Activated CD4-positive, alpha-beta T cell treated with anti-CD3 and anti-CD28 coated beads for 36 hours (primary cell): Measurements from ENCODE around the gene IL18BP. TPM values are rescaled to one million over a fixed set of nuclear protein-coding genes. Genes with fewer than 3 reads are reported as not detected.

Experiments
- ATAC-seq: fragments of 200-7000 bp; cut with Tn5 transposase; one replicate; pipeline ENCODE4 v1.10.0; 2021; ENCODE audit warnings: mild to moderate bottlenecking, moderate library complexity
- CTCF ChIA-PET: fragments of 350-600 bp; sonication (Branson Sonifier 250); formaldehyde crosslinking; loops from one replicate; lab custom pipeline; 2021; ENCODE audit warnings: antibody characterized with exemption; lab: Charles Lee
- POLR2A ChIA-PET: fragments of 350-600 bp; sonication (Branson Sonifier 250); formaldehyde crosslinking; loops from one replicate; lab custom pipeline; 2021; ENCODE audit warnings: antibody characterized with exemption, inconsistent platforms; lab: Charles Lee
- DNase-seq: peaks from one replicate; pipeline ENCODE4 v3.0.0-alpha.2; 2020
- H3K27ac Mint-ChIP-seq: one replicate; pipeline ENCODE4 v1.8.0; 2021; ENCODE audit warnings: mixed read lengths
- H3K27me3 Mint-ChIP-seq: one replicate; pipeline ENCODE4 v1.8.0; 2021; ENCODE audit warnings: mixed read lengths
- H3K36me3 Mint-ChIP-seq: one replicate; pipeline ENCODE4 v1.8.0; 2021; ENCODE audit warnings: low read depth, mixed read lengths
- H3K4me1 Mint-ChIP-seq: one replicate; pipeline ENCODE4 v1.8.0; 2021; ENCODE audit warnings: mixed read lengths
- H3K4me3 Mint-ChIP-seq: one replicate; pipeline ENCODE4 v1.8.0; 2021; ENCODE audit warnings: mild to moderate bottlenecking, moderate library complexity, mixed read lengths
- H3K9me3 Mint-ChIP-seq: one replicate; pipeline ENCODE4 v1.8.0; 2021; ENCODE audit warnings: low read depth, mixed read lengths
- intact Hi-C, 2 experiments: fragments of 100-400 bp; cut with DNase I in 1 of 2; cut with micrococcal nuclease in 1 of 2; formaldehyde crosslinking; loops; one replicate each; pipeline versions ENCODE4 v1.14.2 to v1.15.1; 2022 to 2024; cut with DNase I, micrococcal nuclease
- total RNA-seq, 2 experiments: library from RNA; stranded (reverse); gene quantifications; one replicate each; pipeline ENCODE4 v1.2.3, GENCODE V29; 2021

The IL18BP gene
- total RNA-seq, 2 experiments from 2014 or later, result 8.4 to 10.2 TPM

DNA sequence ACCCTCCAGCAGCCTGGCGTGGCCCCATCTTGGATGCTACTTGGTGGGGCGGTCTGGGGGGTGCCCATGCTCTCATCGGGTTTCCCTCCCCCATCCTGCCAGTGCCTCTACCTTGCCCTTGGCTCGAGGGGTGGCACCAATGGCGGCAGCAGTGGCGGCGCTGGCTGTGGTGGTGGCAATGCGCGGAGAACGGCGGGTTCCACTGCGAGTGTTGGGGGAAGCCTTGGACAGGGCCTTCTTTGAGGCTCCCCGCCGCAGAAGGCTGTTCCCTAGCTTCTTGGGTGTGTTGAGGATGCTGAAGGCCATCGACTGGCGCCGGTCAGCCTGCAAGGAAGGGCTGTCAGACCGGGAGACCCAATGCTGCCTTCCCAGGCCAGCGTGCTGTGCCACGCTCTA is 5.1 kb downstream of the IL18BP start:
- ATAC-seq, result no peak
- ChIA-PET CTCF (interaction anchor here (0.6 kb wide), 1 partner anchor 115 kb away, joined by 3 read pairs; no protein-coding TSS in a partner anchor), POLR2A (interaction anchor here (0.9 kb wide), 1 partner anchor 12 kb away, joined by 4 read pairs; no protein-coding TSS in a partner anchor)
- Mint-ChIP-seq H3K9me3 (no peaks in the 10 kb centered on the region), H3K27me3 (no peaks in the 10 kb centered on the region), H3K27ac (no peak overlapping the region), H3K4me3 (no peak overlapping the region), H3K36me3 (peaks cover 48% of the 10 kb centered on the region), H3K4me1 (peaks cover 12% of the 10 kb centered on the region)
- intact Hi-C loops, result no loop called here
- no peak for DNase-seq

DNA sequence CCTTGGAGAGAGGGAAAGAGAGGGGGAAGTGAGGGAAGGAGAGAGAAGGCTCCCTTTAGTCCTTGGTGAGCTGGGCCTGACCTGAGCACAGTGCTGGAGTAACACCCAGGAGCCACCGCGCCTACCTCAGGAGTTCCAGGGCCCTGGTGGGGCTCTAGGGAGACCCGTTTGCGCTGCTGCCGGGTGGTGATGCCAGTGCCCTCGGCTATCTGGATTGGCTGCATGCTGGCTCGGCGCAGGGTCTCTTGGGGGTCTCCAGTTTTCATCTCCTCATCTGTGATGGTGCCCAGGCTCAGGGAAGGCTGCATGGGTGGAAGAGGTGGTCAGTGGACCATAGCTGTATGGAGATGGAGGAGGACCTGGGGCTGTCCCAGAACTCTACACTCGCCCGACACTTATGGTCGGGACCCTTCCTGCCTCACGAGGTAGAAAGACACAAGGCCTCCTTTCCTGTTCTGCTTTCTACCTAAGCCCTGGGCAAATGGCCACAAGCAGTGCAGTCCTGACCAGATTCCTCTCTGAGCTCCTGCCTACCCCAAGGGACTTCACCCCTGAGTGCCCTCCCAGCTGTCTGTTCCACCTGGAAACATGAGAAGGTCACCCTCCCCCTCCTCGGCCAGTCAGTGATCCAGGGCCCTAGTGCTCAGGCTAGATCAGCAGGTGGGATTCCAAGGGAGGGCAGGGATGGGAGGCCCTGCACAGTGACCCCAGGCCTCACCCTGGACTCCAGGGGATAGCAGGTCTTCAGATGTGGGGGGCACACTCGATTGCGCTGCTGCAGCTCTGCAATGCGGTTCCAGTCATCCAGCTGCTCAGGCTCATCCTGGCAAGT is 6.0 kb downstream of the IL18BP start:
- Mint-ChIP-seq H3K4me3 (no peak overlapping the region), H3K9me3 (no peaks in the 10 kb centered on the region), H3K27ac (no peak overlapping the region), H3K4me1 (peaks cover 2% of the 10 kb centered on the region), H3K27me3 (no peaks in the 10 kb centered on the region), H3K36me3 (peaks cover 48% of the 10 kb centered on the region)
- ATAC-seq (no peak), DNase-seq (no peak)
- ChIA-PET POLR2A (no interaction called here), CTCF (interaction anchor here (0.6 to 0.8 kb wide), 3 partner anchors 28 to 136 kb away, joined by 3 to 4 read pairs (median 3); no protein-coding TSS in a partner anchor)
- intact Hi-C loops, result no loop called here

DNA sequence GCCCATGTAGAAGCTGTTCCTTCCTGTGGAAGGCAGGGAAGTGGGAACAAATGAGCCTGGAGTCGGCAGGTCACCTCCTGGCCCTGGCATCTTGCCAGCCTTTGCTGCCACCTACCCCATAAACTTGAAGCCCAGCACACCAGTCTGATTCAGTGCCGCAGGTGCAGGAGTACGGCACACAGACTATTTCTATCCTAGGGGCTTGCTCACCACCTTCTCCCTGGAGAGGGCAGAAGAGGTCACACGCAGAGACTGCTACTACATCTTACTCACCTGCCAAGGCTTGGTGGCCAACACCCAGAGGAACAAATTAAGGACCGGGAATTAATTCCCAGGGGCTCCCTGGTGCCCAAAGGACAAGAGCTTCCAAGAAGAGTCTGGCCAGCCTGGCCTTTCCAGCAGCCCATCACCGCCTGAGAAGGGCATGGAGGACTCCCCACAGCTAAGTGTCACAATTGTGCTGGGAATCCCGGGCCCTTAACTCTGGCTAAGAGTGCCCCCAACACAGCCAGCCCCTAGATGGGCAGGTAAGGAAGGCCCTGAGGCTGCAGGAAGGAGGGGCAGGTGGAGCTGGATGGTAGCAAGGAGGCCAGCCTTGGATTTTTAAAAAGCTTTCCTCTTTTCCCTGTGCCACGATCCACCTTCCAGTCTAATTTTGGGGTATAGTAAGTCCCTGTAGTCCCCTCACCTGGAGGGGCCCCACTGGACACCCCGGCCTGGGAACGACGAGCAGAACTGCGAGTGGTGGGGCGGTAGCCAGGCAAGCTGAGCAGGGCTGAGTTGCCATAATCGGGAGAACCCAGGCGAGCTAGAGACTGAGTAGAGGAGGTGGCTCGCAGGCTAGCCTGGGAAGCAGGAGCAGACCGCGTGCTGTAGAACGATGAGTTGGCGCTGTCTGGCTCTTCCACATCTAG is 6.9 kb downstream of the IL18BP start:
- Mint-ChIP-seq H3K4me3 (no peak overlapping the region), H3K4me1 (no peaks in the 10 kb centered on the region), H3K27me3 (no peaks in the 10 kb centered on the region), H3K9me3 (no peaks in the 10 kb centered on the region), H3K36me3 (peaks cover 51% of the 10 kb centered on the region), H3K27ac (no peak overlapping the region)
- intact Hi-C loops, result no loop called here
- CTCF ChIA-PET, result interaction anchor here (0.6 to 1.1 kb wide), 4 partner anchors 17 to 86 kb away, joined by 3 read pairs; no protein-coding TSS in a partner anchor
- POLR2A ChIA-PET, result no interaction called here
- no peak for DNase-seq
- no peak for ATAC-seq

DNA sequence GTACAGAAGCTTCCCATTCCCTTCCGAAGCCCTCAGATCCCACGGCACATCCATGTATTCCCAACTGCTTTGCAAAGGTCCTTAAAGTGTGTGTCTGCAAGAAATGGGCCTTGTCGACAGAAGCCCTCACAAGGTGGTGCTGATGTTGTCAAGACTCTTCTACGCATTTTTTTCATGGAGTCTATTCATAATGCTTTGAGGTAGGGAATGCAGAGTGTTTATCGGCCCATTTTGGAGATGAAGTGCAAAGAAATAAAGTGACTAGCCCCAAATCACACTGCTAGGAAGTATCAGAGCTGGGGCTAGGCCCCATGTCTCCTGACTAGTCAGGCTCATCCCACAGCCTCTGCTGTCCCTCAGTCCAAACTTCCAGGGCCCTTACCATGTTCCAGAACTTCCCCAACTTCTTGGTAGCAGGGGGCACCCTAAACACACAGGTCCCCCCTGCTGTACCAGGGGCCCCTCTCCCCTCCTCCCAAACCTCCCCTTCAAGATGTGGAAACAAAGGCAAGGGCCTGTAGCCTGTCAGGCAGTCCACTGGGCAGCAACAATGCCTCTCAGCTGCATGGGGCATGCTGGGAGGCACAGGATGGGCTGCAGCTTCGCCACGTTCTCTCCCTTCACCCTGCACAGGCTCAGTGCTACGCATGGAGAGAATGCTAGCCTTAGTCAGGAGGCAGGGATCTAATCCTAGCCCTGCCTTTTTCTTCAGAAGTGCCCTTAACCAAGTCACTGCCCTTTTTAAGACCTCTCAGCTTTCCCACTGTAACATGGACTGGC is 7.8 kb downstream of the IL18BP start:
- Mint-ChIP-seq H3K27me3 (no peaks in the 10 kb centered on the region), H3K9me3 (no peaks in the 10 kb centered on the region), H3K4me1 (no peaks in the 10 kb centered on the region), H3K4me3 (no peak overlapping the region), H3K27ac (peak overlapping the region; percentile 11), H3K36me3 (peaks cover 52% of the 10 kb centered on the region)
- no peak for DNase-seq
- intact Hi-C loops, result no loop called here
- ATAC-seq, result no peak
- POLR2A ChIA-PET, result no interaction called here
- CTCF ChIA-PET, result interaction anchor here (0.7 to 1.1 kb wide), 3 partner anchors 18 to 85 kb away, joined by 3 read pairs; no protein-coding TSS in a partner anchor

GRCh38 chr11:72007089-72007476 is 8.4 kb downstream of the IL18BP start:
- Mint-ChIP-seq H3K27me3 (no peaks in the 10 kb centered on the region), H3K27ac (no peak overlapping the region), H3K4me1 (no peaks in the 10 kb centered on the region), H3K9me3 (no peaks in the 10 kb centered on the region), H3K4me3 (no peak overlapping the region), H3K36me3 (peaks cover 56% of the 10 kb centered on the region)
- intact Hi-C loops, result no loop called here
- CTCF ChIA-PET, result interaction anchor here (1.1 kb wide), 1 partner anchor 137 kb away, joined by 3 read pairs; no protein-coding TSS in a partner anchor
- POLR2A ChIA-PET, result no interaction called here
- no peak for ATAC-seq
- DNase-seq, result no peak

- peaks cover 55% of the 10 kb centered on the region for H3K36me3 Mint-ChIP-seq
Observed at GRCh38 chr11:72007587-72007986, 8.9 kb downstream of the IL18BP start.

GRCh38 chr11:72008728-72009127 is 10.0 kb downstream of the IL18BP start:
- no peak for ATAC-seq
- DNase-seq, result no peak
- Mint-ChIP-seq H3K4me3 (no peak overlapping the region), H3K9me3 (no peaks in the 10 kb centered on the region), H3K36me3 (peaks cover 51% of the 10 kb centered on the region), H3K27ac (no peak overlapping the region), H3K4me1 (no peaks in the 10 kb centered on the region), H3K27me3 (no peaks in the 10 kb centered on the region)
- ChIA-PET POLR2A (no interaction called here), CTCF (interaction anchor here (1.1 kb wide), 1 partner anchor 16 kb away, joined by 3 read pairs; no protein-coding TSS in a partner anchor)
- intact Hi-C loops, result no loop called here

More at GRCh38 chr11:72007587-72007986, 8.9 kb downstream of the IL18BP start:
- no peaks in the 10 kb centered on the region for H3K9me3 Mint-ChIP-seq
- ATAC-seq, result no peak
- intact Hi-C loops, result no loop called here
- H3K4me1 Mint-ChIP-seq, result no peaks in the 10 kb centered on the region
- DNase-seq, result no peak
- H3K4me3 Mint-ChIP-seq, result no peak overlapping the region
- peak overlapping the region; percentile 7 for H3K27ac Mint-ChIP-seq
- ChIA-PET CTCF (interaction anchor here (1.1 kb wide), 3 partner anchors 17 to 137 kb away, joined by 3 to 4 read pairs (median 3); no protein-coding TSS in a partner anchor), POLR2A (no interaction called here)
- no peaks in the 10 kb centered on the region for H3K27me3 Mint-ChIP-seq

GRCh38 chr11:72009156-72009555 is 10.4 kb downstream of the IL18BP start:
- ChIA-PET POLR2A (no interaction called here), CTCF (interaction anchor here (0.8 kb wide), 1 partner anchor 405 kb away, joined by 4 read pairs; no protein-coding TSS in a partner anchor)
- Mint-ChIP-seq H3K4me1 (no peaks in the 10 kb centered on the region), H3K36me3 (peaks cover 51% of the 10 kb centered on the region), H3K27me3 (no peaks in the 10 kb centered on the region), H3K27ac (no peak overlapping the region), H3K9me3 (no peaks in the 10 kb centered on the region), H3K4me3 (no peak overlapping the region)
- intact Hi-C loops, result no loop called here
- ATAC-seq, result no peak
- no peak for DNase-seq

DNA sequence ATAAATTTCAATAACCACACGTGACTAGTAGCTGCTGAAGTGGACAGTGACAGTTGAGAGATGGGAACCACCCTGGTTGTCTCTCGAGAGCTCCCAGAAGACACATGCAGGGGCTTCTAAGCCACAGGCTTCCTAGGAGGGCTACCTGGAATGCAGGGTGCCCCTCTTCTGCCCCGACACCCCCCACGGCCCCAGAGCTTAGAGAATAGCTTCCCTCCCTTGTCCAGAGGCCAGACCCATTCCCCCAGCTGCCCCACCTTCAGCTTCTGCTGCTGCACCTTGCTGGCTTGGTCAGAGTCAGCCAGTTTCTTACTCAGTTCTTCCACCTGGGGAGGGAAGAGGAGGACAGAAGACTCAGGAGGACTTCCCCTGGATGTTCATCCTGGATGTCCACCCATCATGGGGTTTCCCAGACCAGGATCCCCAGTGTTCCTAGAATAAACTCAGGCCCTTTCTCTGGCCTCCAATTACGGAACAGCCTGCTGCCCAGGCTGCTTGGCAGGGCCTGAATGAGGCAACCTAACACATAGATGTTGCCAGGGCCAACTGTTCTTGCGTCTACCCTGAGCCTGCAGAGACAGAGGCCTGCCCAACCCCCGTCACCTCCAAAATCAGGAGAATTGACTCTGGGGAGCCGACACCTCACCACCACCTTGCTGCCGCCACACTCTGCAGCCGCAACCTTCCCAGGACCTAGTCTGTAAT is 12.0 kb downstream of the IL18BP start:
- ChIA-PET POLR2A (no interaction called here), CTCF (no interaction called here)
- no peak overlapping the region for H3K4me3 Mint-ChIP-seq
- no peaks in the 10 kb centered on the region for H3K4me1 Mint-ChIP-seq
- H3K36me3 Mint-ChIP-seq, result peaks cover 64% of the 10 kb centered on the region
- ATAC-seq, result no peak
- DNase-seq, result no peak
- intact Hi-C loops, result no loop called here
- H3K9me3 Mint-ChIP-seq, result no peaks in the 10 kb centered on the region
- H3K27ac Mint-ChIP-seq, result peak overlapping the region; percentile 19
- H3K27me3 Mint-ChIP-seq, result no peaks in the 10 kb centered on the region

DNA sequence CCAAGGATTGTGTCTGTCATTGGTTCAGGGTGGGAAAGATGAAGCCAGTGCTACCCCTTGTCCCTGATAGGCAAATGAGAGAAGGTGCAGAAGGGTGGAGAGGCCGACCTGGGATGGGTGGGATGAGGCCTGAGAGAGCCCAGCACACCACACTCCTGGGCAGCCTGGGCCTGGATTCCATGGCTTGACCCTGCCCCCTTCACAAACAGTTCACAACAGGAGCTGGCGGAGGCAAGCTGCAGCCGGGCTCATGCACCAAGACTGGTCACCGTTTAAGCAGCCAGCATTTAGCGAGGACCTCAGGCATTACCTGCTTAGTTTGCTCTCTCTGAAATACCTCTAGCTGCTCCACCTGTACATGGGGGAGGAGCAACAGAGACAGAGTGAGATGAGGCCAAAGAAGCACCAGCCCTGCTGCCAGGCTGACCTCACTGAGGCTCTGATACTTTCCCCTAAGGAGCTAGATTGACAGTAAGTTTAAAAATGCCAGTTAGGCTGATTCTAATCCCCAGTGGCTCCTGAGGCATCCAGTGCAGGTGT is 13.5 kb downstream of the IL18BP start:
- Mint-ChIP-seq H3K9me3 (no peaks in the 10 kb centered on the region), H3K4me3 (no peak overlapping the region), H3K27ac (no peak overlapping the region), H3K27me3 (no peaks in the 10 kb centered on the region), H3K4me1 (no peaks in the 10 kb centered on the region), H3K36me3 (peaks cover 64% of the 10 kb centered on the region)
- ChIA-PET CTCF (interaction anchor here (1.1 to 1.2 kb wide), 2 partner anchors 12 to 14 kb away, joined by 4 read pairs; no protein-coding TSS in a partner anchor), POLR2A (no interaction called here)
- no peak for ATAC-seq
- intact Hi-C loops, result no loop called here
- DNase-seq, result no peak
